Adipose tissue (tissue), 3 donors: ENCODE results near the gene NFKBIE. TPM values are rescaled to one million over a fixed set of nuclear protein-coding genes. Genes with fewer than 3 reads are reported as not detected.

Experiments used
- H3K27ac ChIP-seq: one replicate; pipeline ENCODE4 v1.5.1; 2013; ENCODE audit warnings: low read depth, low read length
- WGBS, 3 donors: extraction: QIAGEN DNeasy Blood & Tissue Kit; methylation state at CpG; one replicate each; pipeline ENCODE4 v1.1.7; 2013; 5-methylcytosine and 5-hydroxymethylcytosine counted together
- polyA plus RNA-seq, 3 donors: library from polyadenylated mRNA; stranded (reverse); fragments of 200-250 nt; gene quantifications; one replicate each; pipeline ENCODE4 v1.2.3, GENCODE V29; 2013
- donor health status: healthy with polysubstance abuse.
- donor health status: Bipolar disorder and iron deficiency.
- donor health status: healthy.

The NFKBIE gene
- polyA plus RNA-seq, 3 donors, result 3.1 to 9.8 (median 4.9) TPM

DNA sequence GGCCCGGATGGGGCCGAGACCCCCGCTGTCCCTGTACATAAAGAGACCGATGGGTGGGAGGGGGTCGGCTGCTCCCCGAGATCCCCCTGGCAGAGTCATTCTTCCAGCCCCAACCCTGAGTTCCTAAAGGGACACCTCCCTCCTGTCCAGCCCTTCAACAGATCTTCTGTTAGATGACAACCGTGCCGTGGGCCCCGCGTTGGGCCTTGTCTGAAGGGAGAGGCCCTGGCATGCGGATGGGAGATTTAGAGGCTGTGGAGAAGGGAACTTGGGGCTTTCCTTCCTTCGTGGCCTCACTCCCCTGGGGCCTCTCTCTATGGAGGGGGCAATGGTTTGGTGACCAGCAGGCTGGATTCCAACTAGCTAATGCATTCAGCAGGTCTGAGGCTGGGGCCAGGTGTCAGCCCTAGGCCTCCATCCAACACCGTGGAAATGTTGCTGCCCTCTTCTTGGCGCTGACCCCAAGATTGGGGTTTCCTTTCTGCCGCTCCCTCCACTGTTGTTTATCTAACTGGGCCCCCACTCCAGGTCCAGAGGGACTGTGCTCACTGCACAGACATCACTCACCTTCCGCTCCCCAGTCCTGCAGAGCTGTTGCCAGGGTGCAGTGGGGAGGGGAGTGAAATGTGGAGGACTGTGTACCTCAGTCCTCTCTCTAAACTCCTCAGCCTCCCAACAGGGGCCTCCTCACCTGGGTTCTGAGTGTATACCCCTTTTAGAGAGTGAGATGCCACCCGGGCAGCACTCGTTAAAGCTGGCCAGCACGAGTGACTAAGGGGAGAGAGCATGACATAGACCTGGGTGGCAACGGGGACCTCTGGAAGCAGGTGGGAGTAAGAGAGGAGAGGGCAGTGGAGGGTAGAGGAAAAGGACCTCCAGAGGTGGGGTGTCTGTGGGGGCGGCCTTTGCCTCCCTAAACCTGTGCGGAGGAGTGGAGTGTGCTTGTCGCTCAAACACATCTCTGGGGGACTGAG, 11.6 kb upstream of the NFKBIE start:
- H3K27ac ChIP-seq, result no peak overlapping the region
- 73 to 83% (median 82%) methylated on average over 23 of the region's 23 CpGs for WGBS, 3 donors

DNA sequence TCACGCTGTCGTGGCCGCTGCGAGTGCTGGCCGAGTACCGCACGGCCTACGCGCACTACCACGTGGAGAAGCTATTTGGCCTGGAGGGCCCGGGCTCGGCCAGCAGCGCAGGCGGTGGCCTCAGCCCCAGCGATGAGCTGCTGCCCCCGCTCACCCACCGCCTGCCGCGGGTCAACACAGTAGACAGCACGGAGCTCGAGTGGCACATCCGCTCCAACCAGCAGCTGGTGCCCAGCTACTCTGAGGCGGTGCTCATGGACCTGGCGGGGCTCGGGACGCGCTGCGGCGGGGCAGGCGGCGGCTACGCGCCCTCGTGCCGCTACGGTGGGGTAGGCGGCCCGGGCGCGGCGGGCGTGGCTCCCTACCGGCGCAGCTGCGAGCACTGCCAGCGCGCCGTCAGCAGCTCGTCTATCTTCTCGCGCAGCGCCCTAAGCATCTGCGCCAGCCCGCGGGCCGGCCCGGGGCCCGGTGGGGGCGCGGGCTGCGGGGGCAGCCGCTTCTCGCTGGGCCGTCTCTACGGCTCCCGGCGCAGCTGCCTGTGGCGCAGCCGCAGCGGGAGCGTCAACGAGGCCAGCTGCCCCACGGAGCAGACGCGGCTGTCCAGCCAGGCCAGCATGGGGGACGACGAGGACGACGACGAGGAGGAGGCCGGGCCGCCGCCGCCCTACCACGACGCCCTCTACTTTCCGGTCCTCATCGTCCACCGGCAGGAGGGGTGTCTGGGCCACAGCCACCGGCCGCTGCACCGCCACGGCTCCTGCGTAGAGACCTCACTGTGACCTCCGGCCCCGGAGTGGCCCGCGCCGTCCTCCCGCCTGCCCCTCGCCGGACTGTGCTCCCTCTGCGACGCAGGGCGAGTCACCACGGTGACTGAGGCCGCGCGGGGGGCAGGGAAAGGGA, 10.6 kb upstream of the NFKBIE start:
- WGBS, 3 donors, result 9 to 14% (median 10%) methylated on average over 86 to 109 of the region's 109 CpGs
- H3K27ac ChIP-seq, result no peak overlapping the region

DNA sequence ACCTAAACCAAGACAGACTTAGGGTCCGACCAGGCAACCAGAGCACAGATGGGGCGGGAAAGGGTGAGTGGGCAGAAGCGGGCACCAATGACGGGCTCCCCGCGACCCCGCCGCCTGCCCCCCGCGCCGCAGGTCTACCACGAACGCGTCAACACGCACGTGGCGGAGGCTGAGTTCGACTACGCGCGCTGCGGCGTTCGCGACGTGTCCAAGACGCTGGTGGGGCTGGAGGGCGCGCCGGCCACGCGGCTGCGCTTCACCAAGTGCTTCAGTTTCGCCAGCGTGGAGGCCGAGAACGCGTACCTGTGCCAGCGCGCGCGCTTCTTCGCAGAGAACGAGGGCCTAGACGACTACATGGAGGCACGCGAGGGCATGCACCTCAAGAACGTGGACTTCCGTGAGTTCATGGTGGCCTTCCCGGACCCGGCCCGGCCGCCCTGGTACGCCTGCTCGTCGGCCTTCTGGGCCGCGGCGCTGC, 10.0 kb upstream of the NFKBIE start:
- H3K27ac ChIP-seq, result no peak overlapping the region
- 77 to 85% (median 82%) methylated on average over 59 of the region's 59 CpGs for WGBS, 3 donors

- no peak overlapping the region for H3K27ac ChIP-seq
- WGBS, 3 donors, result 41 to 68% (median 61%) methylated on average over 1 of the region's 1 CpG
These were observed 8.3 kb upstream of the NFKBIE start for GRCh38 chr6:44273617-44274016.

DNA sequence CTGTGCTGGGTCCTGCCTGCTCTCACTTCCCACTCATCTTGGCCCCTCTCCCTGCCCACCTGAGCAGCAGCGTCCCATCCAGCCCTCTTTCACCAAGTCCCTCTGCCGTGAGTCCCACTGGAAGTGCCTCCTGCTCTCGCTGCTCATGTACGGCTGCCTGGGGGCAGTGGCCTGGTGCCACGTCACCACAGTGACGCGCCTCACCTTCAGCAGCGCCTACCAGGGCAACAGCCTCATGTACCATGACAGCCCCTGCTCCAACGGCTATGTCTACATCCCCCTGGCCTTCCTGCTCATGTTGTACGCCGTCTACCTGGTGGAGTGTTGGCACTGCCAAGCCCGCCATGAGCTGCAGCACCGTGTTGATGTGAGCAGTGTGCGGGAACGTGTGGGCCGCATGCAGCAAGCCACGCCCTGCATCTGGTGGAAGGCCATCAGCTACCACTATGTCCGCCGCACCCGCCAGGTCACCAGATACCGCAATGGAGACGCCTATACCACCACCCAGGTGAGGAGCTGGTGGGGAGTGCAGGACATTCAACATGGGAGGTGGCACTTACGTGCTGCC, 7.7 kb upstream of the NFKBIE start:
- H3K27ac ChIP-seq, result no peak overlapping the region
- WGBS, 3 donors, result 83 to 88% (median 86%) methylated on average over 23 of the region's 23 CpGs

- H3K27ac ChIP-seq, result no peak overlapping the region
- WGBS, 3 donors, result 81 to 89% (median 81%) methylated on average over 3 of the region's 3 CpGs
These were observed 7.2 kb upstream of the NFKBIE start for GRCh38 chr6:44272529-44272928.

- H3K27ac ChIP-seq, result no peak overlapping the region
- WGBS, 3 donors, result 61 to 66% (median 62%) methylated on average over 3 of the region's 3 CpGs
These were observed 6.6 kb upstream of the NFKBIE start for GRCh38 chr6:44271914-44272313.

DNA sequence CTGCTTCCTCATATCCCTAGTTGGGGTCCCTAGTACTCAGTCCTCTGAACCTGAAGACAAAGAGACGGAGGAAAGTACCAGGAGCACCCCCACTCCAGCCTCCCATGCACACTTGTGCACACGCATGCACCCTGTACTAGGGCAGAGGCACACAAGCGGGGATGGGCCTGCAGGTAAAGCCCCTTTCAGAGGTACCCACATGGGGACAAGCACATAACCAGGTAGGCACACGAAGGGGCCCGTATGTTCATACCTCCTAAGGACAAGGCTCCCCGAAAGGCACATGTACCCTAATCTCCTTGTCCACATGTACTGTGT, 6.0 kb upstream of the NFKBIE start:
- WGBS, 3 donors, result 80 to 85% (median 82%) methylated on average over 6 of the region's 6 CpGs
- no peak overlapping the region for H3K27ac ChIP-seq

DNA sequence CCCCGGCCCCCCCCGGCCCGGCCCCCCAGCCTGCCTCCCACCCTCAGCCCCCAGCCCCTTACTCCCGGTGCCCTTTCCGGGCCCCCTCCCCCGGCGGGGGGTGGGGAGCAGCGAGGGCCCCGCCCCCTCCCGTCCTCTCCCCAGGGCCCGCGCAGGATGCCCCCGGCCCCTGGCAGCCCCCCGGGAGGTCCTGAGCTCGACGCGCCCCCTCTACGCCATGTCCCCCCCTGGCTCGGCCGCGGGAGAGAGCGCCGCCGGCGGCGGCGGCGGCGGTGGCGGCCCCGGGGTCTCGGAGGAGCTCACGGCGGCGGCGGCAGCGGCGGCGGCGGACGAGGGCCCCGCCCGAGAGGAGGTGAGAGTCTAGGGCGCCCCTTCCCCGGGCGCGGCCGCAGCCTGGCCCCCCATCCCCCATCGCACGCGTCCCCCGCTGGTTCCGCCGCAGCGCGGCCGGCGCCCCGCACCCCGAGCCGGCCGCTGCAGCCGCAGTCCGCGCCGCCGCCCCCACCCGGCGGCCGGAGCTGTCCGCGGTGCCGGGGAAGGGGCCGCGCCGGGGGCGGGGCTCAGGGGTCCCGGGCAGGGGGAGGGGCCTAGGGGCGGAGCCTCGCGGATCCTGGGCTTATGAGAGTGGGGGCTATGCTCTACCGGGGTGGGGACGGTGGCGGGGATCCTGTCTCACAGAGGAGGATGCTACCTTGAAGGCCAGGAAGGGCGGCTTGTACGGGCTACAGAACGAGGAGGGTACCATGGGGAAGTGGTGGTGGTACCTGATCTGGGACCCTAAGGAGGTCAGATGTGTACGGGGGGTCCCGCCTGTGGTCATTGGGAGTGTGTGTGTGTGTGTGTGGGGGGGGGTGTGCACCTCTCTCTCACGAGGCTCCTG, 5.4 kb upstream of the NFKBIE start:
- 2 to 3% (median 2%) methylated on average over 18 to 85 of the region's 90 CpGs for WGBS, 3 donors
- H3K27ac ChIP-seq, result no peak overlapping the region

DNA sequence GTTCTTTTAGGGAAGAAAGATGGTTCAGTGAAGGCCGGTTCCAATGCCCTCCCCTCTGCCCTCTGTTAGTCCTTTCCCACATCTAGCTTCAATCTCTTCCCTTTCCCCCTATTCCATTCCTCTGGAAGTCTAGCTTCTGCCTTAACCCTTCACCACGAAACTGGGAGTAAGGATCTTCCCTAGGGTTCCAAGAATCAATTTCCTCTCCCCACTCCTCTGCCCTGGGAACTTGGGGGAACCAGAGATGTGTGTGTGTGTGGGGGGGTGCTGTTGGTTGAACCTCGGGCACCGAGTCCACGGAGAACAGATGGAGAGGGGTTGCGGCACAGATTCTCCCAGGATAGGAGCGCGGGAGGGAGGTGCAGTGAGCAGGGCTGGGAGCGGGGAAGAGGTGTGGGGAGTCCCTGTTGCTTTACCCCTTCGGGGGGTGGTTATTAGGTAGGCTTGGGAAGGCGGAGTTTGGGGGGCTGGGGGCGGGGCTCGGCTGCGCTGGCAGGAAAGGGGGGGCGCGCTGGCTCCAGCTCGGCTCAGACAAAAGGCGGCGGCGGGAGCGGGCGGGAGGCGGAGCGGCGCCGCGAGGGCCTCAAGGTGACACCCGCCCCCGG, 4.7 kb upstream of the NFKBIE start, which contains the start of gene TMEM151B:
TMEM151B (plus strand) TSS at position 530 of the 605 bp plus-strand sequence. CDS start 293 bp downstream, outside the sequence.
- 17 to 46% (median 39%) methylated on average over 10 to 17 of the region's 29 CpGs for WGBS, 3 donors
- H3K27ac ChIP-seq, result no peak within 1 kb of the TSS

DNA sequence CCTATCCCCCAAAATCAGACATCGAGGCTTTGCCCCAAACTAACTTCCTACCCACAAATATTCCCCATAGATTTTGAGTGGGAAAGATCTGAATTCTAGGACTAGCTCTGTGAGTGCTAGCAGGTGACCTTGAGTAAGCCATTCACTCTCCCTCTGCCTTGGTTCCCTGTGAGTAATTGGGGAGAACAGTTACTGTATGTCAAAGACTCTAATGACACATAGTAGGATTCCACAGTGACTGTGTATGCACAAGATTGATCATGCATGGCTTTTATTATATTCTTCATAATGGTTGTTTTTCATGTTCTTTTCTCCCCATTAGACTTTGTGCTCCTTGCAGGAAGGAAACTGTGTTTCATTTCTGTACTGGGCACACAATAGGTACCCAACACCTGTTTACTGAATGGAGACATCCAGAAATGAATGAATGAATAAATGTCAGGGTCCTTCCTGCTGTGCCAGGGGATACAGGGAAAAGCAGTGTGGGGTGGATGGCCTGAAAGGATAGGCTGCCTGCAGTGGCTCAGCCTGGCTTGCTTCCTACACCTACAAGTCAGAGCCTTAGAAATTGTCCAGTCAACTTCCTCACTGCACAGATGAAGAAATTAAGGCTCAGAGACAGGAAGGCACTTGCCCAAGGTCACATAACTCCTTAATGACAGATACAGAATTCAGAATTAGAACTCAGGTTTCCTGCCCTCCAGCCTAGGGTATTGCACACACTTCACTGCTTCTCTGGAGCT, 4.0 kb upstream of the NFKBIE start:
- 44 to 81% (median 63%) methylated on average over 1 of the region's 1 CpG for WGBS, 3 donors
- no peak overlapping the region for H3K27ac ChIP-seq

DNA sequence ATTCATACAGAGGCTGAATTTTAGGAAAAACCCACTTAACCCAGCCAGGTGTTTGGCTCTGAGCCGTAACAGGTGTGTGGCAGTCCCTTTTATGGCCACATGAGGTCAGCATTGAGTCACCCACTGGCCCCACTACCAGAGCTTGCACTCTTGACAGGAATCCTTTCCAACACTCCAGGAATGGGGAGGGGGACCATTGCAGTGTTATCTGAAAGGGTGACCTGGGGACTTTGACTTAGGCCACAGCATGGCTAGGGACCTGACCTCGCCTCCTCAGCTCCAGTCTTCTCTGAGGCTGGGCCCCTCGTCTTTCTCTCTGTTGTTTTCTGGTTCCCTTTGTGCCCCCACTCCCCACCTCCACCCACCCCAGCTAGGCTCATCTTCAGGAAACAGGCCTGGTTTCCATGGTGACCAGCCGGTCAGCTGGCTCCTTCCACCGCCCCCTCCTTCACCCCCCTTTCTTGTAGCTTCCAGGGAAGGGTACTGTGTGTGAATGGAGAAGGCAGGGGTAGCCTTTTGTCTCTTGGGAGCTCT, 2.8 kb upstream of the NFKBIE start:
- no peak overlapping the region for H3K27ac ChIP-seq
- 26 to 31% (median 26%) methylated on average over 5 of the region's 5 CpGs for WGBS, 3 donors

DNA sequence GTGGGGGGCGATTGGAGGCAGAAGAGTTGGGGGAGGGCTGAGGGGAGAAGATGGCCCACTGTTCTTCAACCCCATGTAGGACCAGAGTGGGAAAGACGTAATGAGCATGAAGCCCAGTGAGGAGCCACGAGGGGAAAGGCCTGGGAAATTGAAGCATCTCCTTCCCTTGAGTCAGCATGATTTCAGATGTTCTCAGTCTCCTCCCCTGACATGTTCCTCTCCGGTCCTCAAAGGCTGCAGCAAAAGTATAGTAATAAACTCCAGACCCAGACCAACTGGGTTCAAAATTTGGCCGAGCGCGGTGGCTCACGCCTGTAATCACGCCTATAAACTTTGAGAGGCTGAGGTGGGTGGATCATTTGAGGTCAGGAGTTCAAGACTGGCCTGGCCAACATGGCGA, 1.9 kb upstream of the NFKBIE start:
- 70 to 80% (median 75%) methylated on average over 10 of the region's 10 CpGs for WGBS, 3 donors
- no peak overlapping the region for H3K27ac ChIP-seq

- no peak overlapping the region for H3K27ac ChIP-seq
- WGBS, 3 donors, result 70 to 74% (median 73%) methylated on average over 3 of the region's 3 CpGs
These were observed 996 bp upstream of the NFKBIE start for GRCh38 chr6:44266347-44266746.

DNA sequence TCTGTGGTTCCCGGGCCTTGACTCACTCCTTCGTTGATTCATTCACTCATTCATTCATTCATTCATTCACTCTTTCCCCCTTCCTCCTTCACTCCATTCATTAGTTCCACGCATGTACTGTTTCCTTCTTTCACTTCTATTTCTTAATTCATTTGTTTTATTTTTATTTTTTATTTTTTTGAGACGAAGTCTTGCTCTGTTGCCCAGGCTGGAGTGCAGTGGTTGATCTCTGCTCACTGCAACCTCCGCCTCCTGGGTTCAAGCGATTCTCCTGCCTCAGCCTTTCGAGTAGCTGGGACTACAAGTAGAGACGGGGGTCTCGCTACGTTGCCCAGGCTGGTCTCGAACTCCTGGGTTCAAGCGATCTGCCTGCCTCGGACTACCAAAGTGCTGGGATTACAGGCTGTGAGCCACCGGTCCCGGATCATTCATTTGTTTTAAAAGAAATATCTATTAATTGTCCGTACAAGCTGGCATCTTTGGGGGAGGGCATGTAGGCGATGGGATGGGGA, 427 bp upstream of the NFKBIE start:
- H3K27ac ChIP-seq, result no peak overlapping the region
- WGBS, 3 donors, result 63 to 64% (median 64%) methylated on average over 17 of the region's 17 CpGs
